ENCODE data around the gene RAI14.

The RAI14 gene

GRCh38 chr5:34843497-34843896 is 187.4 kb downstream of the RAI14 start:
- H3K4me3 Mint-ChIP-seq, result no peak overlapping the region
- H3K27ac Mint-ChIP-seq, result no peak overlapping the region

GRCh38 chr5:34844106-34844505 is 188.0 kb downstream of the RAI14 start:
- Mint-ChIP-seq H3K4me3 (no peak overlapping the region), H3K27me3 (peaks cover 10% of the 10 kb centered on the region), H3K4me1 (peaks cover 9% of the 10 kb centered on the region), H3K36me3 (no peaks in the 10 kb centered on the region), H3K9me3 (no peaks in the 10 kb centered on the region), H3K27ac (no peak overlapping the region)
- CTCF ChIA-PET, result interaction anchor here (1.1 kb wide), 1 partner anchor 55 kb away, joined by 3 read pairs; no protein-coding TSS in a partner anchor
- no peak for DNase-seq

More at GRCh38 chr5:34843497-34843896, 187.4 kb downstream of the RAI14 start:
- no peak for DNase-seq
- H3K4me1 Mint-ChIP-seq, result peaks cover 13% of the 10 kb centered on the region
- H3K9me3 Mint-ChIP-seq, result no peaks in the 10 kb centered on the region
- CTCF ChIA-PET, result no interaction called here
- peaks cover 17% of the 10 kb centered on the region for H3K27me3 Mint-ChIP-seq
- H3K36me3 Mint-ChIP-seq, result no peaks in the 10 kb centered on the region

- no peaks in the 10 kb centered on the region for H3K36me3 Mint-ChIP-seq
- peaks cover 8% of the 10 kb centered on the region for H3K27me3 Mint-ChIP-seq
- CTCF ChIA-PET, result interaction anchor here (1.1 kb wide), 1 partner anchor 54 kb away, joined by 3 read pairs; no protein-coding TSS in a partner anchor
- no peak overlapping the region for H3K4me3 Mint-ChIP-seq
- no peak for DNase-seq
- H3K4me1 Mint-ChIP-seq, result no peaks in the 10 kb centered on the region
- no peak overlapping the region for H3K27ac Mint-ChIP-seq
- no peaks in the 10 kb centered on the region for H3K9me3 Mint-ChIP-seq
Measured at GRCh38 chr5:34844999-34845398, 188.9 kb downstream of the RAI14 start.

GRCh38 chr5:34847056-34847455 is 190.9 kb downstream of the RAI14 start:
- no peaks in the 10 kb centered on the region for H3K9me3 Mint-ChIP-seq
- H3K36me3 Mint-ChIP-seq, result no peaks in the 10 kb centered on the region
- no peak for DNase-seq
- H3K4me1 Mint-ChIP-seq, result no peaks in the 10 kb centered on the region
- no peak overlapping the region for H3K4me3 Mint-ChIP-seq
- peaks cover 4% of the 10 kb centered on the region for H3K27me3 Mint-ChIP-seq
- CTCF ChIA-PET, result interaction anchor here (1.3 kb wide), 1 partner anchor 361 kb away, joined by 3 read pairs; no protein-coding TSS in a partner anchor
- H3K27ac Mint-ChIP-seq, result no peak overlapping the region

GRCh38 chr5:34847552-34847951 is 191.4 kb downstream of the RAI14 start:
- Mint-ChIP-seq H3K9me3 (no peaks in the 10 kb centered on the region), H3K4me3 (no peak overlapping the region), H3K36me3 (no peaks in the 10 kb centered on the region), H3K27me3 (peaks cover 4% of the 10 kb centered on the region), H3K4me1 (no peaks in the 10 kb centered on the region), H3K27ac (no peak overlapping the region)
- no peak for DNase-seq
- CTCF ChIA-PET, result interaction anchor here (1.3 kb wide), 1 partner anchor 361 kb away, joined by 3 read pairs; no protein-coding TSS in a partner anchor

GRCh38 chr5:34848230-34848629 is 192.1 kb downstream of the RAI14 start:
- Mint-ChIP-seq H3K27me3 (peaks cover 4% of the 10 kb centered on the region), H3K4me3 (no peak overlapping the region), H3K27ac (no peak overlapping the region), H3K36me3 (no peaks in the 10 kb centered on the region), H3K4me1 (no peaks in the 10 kb centered on the region), H3K9me3 (no peaks in the 10 kb centered on the region)
- DNase-seq, result no peak
- CTCF ChIA-PET, result interaction anchor here (1.3 kb wide), 1 partner anchor 362 kb away, joined by 3 read pairs; no protein-coding TSS in a partner anchor

- Mint-ChIP-seq H3K27me3 (peaks cover 4% of the 10 kb centered on the region), H3K4me3 (no peak overlapping the region), H3K9me3 (no peaks in the 10 kb centered on the region), H3K4me1 (no peaks in the 10 kb centered on the region), H3K36me3 (no peaks in the 10 kb centered on the region), H3K27ac (no peak overlapping the region)
- CTCF ChIA-PET, result interaction anchor here (0.8 to 1.0 kb wide), 2 partner anchors 10 to 49 kb away, joined by 3 read pairs; no protein-coding TSS in a partner anchor
- DNase-seq, result no peak
Measured at GRCh38 chr5:34849253-34849652, 193.1 kb downstream of the RAI14 start.

GRCh38 chr5:34854459-34855174 is 198.5 kb downstream of the RAI14 start:
- peaks cover 7% of the 10 kb centered on the region for H3K27me3 Mint-ChIP-seq
- no peaks in the 10 kb centered on the region for H3K9me3 Mint-ChIP-seq
- H3K4me1 Mint-ChIP-seq, result no peaks in the 10 kb centered on the region
- no peak for DNase-seq
- no peaks in the 10 kb centered on the region for H3K36me3 Mint-ChIP-seq
- no peak overlapping the region for H3K4me3 Mint-ChIP-seq
- CTCF ChIA-PET, result no interaction called here
- no peak overlapping the region for H3K27ac Mint-ChIP-seq

- H3K4me1 Mint-ChIP-seq, result no peaks in the 10 kb centered on the region
- H3K4me3 Mint-ChIP-seq, result no peak overlapping the region
- peaks cover 4% of the 10 kb centered on the region for H3K27me3 Mint-ChIP-seq
- H3K36me3 Mint-ChIP-seq, result no peaks in the 10 kb centered on the region
- no peaks in the 10 kb centered on the region for H3K9me3 Mint-ChIP-seq
- H3K27ac Mint-ChIP-seq, result no peak overlapping the region
- CTCF ChIA-PET, result no interaction called here
- no peak for DNase-seq
Measured at GRCh38 chr5:34857161-34857560, 201.0 kb downstream of the RAI14 start.

- Mint-ChIP-seq H3K4me3 (no peak overlapping the region), H3K27me3 (peaks cover 4% of the 10 kb centered on the region), H3K27ac (no peak overlapping the region), H3K36me3 (no peaks in the 10 kb centered on the region), H3K4me1 (no peaks in the 10 kb centered on the region), H3K9me3 (no peaks in the 10 kb centered on the region)
- no peak for DNase-seq
- CTCF ChIA-PET, result no interaction called here
Measured at GRCh38 chr5:34857894-34858293, 201.8 kb downstream of the RAI14 start.

- Mint-ChIP-seq H3K27me3 (peaks cover 4% of the 10 kb centered on the region), H3K27ac (no peak overlapping the region), H3K9me3 (no peaks in the 10 kb centered on the region), H3K4me3 (no peak overlapping the region), H3K36me3 (no peaks in the 10 kb centered on the region), H3K4me1 (no peaks in the 10 kb centered on the region)
- DNase-seq, result no peak
- CTCF ChIA-PET, result no interaction called here
Measured at GRCh38 chr5:34858790-34859189, 202.7 kb downstream of the RAI14 start.

GRCh38 chr5:34859253-34859652 is 203.1 kb downstream of the RAI14 start:
- Mint-ChIP-seq H3K27ac (no peak overlapping the region), H3K36me3 (no peaks in the 10 kb centered on the region), H3K4me3 (no peak overlapping the region), H3K9me3 (no peaks in the 10 kb centered on the region), H3K27me3 (peaks cover 4% of the 10 kb centered on the region), H3K4me1 (no peaks in the 10 kb centered on the region)
- no peak for DNase-seq
- CTCF ChIA-PET, result no interaction called here

- H3K36me3 Mint-ChIP-seq, result no peaks in the 10 kb centered on the region
- CTCF ChIA-PET, result no interaction called here
- no peak overlapping the region for H3K27ac Mint-ChIP-seq
- H3K4me3 Mint-ChIP-seq, result no peak overlapping the region
- H3K9me3 Mint-ChIP-seq, result no peaks in the 10 kb centered on the region
- DNase-seq, result no peak
- H3K27me3 Mint-ChIP-seq, result no peaks in the 10 kb centered on the region
- H3K4me1 Mint-ChIP-seq, result no peaks in the 10 kb centered on the region
Measured at GRCh38 chr5:34863946-34864345, 207.8 kb downstream of the RAI14 start.

GRCh38 chr5:34865091-34865490 is 209.0 kb downstream of the RAI14 start:
- CTCF ChIA-PET, result no interaction called here
- H3K36me3 Mint-ChIP-seq, result no peaks in the 10 kb centered on the region
- no peaks in the 10 kb centered on the region for H3K27me3 Mint-ChIP-seq
- H3K4me1 Mint-ChIP-seq, result no peaks in the 10 kb centered on the region
- DNase-seq, result no peak
- no peak overlapping the region for H3K4me3 Mint-ChIP-seq
- H3K9me3 Mint-ChIP-seq, result no peaks in the 10 kb centered on the region
- H3K27ac Mint-ChIP-seq, result no peak overlapping the region

GRCh38 chr5:34866989-34867471 is 210.9 kb downstream of the RAI14 start:
- Mint-ChIP-seq H3K9me3 (no peaks in the 10 kb centered on the region), H3K4me3 (no peak overlapping the region), H3K4me1 (no peaks in the 10 kb centered on the region), H3K27ac (no peak overlapping the region), H3K36me3 (no peaks in the 10 kb centered on the region), H3K27me3 (no peaks in the 10 kb centered on the region)
- no peak for DNase-seq
- CTCF ChIA-PET, result interaction anchor here (1.0 kb wide), 1 partner anchor 319 kb away, joined by 3 read pairs; no protein-coding TSS in a partner anchor
